NCI-H128 (cell line): ENCODE data around the gene GRB10.

Source experiments
- DNase-seq: peaks from one replicate; lab custom pipeline; 2025; ENCODE audit not compliant: unreplicated experiment; lab: John Stamatoyannopoulos, UW

The GRB10 gene

DNA sequence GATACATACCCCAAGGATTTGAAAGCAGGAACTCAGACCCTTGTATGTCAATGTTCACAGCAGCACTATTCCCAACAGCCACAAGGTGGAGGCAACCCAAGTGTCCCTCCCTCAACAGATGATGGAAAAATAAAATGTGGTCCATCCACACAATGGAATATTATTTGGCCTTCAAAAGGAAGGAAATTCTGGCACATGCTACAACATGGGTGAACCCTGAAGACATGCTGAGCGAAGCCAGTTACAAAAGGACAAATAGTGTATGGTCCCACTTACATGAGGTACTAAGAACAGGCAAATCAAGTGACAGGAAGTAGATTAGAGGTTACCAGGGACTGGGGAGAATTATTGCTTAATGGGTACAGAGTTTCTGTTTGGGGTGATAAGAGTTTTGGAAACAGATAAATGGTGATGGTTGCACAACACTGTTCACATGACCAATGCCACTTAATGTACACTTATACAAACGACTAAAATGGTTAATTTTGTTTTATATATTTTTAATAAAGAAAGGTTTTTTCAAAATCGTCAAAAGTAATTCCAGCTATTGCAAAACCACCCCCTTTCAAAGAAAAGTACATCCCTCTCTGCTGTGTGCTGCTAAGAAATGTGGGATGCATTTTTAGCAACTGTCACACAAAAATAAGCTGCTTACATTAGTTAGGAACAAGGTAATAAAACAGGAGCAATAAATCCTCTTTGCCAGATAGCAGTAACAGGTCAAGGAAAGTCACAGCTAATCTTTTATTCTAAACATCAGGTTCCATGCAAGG is 85.7 kb downstream of the GRB10 start:
- no peak for DNase-seq

DNA sequence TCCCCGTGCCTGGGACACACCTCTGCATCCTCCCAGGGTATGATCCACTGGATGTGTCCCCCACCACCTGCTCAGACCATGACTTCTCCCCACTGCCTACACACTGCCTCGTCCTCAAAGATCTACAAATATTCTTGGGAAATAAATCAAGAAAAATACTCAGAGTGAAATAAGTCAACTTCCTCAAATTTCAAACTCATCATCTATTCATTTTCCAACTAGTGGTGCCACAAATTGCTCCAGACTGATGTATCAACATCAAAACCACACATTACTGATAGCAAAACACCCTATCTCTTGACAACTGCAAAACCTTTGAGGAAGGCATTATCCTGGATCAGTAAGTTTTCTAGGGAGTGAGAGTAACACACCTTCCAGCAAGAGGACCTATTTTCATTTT is 87.7 kb downstream of the GRB10 start:
- no peak for DNase-seq

DNA sequence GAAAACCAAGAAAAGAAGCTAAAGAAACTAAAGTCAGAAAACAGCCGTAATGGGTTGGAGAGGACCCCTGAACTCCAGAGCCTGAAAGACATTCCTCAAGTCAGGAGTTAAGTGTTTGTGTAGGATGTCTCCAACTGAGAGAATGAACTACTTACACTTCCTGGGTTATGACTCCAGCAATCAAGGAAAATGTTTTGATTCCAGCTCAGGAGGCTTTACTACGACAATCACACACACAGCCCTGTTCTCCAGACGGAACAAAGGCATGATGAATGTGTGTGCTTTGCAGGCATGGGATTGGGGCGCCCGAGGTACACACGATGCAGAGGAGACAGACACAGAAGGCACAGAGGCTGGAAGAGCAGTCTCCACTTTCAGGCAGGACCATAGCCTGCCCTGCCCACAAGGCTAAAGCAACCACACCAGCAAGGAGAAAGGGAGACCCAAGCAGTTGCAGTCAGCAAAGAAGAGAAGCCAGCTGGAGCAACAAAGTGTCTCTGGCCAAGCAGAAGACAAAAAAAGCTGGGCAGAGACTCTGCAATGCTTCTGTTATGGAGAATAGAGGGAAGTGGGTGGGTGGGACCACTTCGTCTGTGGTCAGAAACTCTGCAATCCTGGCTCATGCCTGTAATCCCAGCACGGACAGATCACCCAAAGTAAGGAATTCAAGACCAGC is 89.1 kb downstream of the GRB10 start:
- no peak for DNase-seq

DNA sequence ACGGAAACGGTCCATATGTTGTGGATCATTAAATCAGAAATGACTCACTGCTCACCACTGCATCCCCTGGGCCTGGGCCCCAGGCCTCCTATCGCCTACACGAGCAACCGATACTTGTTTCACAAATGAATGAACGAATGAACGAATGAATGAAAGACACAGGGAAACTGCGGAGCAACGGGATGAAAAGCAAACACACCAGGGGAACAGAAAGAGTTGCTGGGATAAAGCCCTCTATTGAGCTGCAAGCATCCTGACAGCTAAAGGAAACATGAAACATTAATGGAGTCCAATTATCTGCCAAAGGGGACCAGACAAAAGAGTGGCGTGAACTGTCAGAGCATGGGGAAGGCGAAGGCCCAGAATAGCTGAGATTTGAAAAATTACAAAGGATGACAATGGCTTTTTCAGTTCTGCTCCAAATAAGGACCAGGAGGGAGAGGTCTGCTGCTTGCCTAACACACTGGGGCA is 92.1 kb downstream of the GRB10 start:
- no peak for DNase-seq

DNA sequence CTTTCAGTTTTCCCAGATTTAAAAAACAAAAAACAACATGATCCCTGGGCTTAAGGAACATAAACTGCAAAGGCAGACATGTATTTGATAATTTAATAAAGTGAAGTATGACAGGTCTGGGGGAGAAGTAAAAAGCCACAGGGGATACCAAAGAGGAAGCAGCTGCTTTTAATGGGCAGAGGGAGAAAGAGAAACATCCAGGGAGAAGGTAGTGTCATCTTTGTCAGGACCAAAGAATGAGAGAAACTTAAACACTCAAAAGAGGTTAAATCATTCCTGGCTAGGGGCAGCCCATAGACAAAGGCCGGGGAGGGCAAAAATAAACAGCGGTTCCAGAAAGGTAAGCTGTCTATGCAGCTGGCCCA is 94.5 kb downstream of the GRB10 start:
- no peak for DNase-seq

DNA sequence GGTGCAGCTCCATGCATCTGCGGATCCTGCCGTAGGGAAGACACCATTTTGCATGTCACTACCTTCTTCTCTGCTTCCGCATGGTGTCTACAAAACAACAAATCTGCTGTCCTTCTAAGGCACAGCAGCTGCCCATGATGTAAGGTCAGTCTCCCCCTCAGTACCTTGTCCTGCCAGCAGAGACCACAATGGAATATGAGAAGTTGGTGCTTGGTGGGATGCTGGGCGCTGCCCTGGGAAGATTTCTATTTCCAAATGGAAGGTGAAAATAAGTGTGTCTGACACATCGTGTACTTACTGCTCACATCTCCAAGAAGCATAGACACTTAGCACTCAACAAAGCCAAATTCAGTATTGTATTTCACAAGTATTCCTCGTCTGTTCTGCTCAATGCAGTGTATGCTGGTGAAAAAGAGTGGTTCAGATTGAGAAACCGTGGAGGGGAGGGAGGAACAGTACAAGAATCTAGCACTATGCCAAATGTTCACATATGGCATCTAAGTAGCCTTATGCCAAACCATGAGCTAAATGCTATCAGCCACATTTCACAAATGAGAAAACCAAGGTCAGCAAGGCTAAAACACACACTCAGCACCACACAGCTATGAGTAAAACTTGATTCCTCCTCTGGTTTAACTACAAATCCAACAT is 95.0 kb downstream of the GRB10 start:
- DNase-seq: no peak

DNA sequence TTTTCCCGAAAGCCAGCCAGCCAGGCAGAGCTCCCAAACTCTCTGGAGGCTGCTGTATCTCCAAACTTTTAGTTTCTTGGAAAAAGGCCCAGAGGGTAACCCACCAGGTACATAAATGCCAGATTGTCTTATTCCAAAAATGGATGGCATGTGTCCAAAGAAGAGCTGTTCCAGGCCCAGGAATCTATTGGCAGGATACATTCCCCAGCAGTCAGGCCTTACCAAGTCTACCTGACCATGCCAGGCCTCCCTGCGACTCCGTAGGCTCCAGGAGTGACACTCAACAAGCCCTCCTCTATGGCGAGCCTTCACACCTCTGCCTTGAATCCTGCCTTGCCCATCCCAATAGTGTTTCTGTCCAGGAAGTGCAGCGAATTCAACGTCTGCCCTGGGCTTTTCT is 95.6 kb downstream of the GRB10 start:
- no peak for DNase-seq

DNA sequence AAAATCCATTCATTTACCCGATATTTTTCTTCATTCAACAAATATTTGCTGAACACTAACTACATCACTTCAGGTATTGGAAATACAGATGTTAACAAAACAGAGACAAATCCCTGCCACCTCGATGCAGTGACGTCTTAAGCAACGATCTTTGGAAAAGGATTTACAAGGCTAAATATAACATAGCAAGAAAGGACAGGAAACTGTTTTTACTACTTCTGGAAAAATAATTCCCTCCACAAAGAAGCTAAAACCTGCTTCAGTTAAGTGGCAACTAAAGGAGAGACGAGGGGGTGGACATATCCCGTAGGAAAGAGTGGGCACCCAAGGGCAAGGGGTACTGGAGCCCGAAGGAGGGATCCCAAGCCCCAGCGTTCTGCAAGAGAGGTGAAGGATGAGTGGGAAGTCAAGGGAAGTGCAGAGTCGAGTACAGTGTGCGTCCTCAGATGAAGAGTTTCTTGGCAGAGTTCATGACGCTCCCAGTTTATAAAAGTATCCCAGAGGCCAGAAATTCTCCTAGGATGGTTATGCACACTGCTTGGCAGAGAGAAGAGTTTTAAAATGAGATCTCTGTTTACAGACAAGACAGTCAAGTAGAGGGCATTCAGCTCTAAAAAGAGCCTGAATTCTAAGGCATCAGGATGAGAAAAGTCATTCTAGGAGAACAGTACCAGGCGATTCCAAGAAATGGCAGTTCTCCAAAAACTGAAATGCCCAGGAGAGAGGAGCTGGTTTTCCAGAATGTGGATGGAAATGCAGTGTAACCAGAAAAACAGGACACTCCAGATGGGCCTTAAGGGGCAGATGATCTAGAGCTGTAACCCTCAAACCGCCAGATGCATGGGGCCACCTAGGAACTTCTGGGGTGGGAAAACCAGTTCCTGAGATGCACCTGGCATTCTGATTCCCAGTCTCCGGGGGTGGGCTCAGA is 97.3 kb downstream of the GRB10 start:
- no peak for DNase-seq

DNA sequence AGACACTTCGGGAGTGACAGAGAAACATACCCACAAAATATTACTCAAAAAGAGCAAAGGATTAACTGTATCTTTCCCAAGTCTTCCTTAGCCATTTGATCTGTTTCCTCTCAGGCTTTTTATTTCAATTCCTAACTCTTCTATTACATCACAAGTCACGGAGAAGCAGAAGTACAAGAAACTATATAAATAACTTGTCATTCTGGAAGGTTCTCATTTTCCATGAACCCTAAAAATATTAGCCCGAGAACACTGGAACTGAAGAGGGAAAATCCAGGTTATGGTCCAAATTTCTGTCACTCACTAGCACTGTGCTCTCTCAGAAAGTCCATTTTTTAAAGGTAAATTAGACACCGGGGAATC is 98.0 kb downstream of the GRB10 start:
- no peak for DNase-seq

DNA sequence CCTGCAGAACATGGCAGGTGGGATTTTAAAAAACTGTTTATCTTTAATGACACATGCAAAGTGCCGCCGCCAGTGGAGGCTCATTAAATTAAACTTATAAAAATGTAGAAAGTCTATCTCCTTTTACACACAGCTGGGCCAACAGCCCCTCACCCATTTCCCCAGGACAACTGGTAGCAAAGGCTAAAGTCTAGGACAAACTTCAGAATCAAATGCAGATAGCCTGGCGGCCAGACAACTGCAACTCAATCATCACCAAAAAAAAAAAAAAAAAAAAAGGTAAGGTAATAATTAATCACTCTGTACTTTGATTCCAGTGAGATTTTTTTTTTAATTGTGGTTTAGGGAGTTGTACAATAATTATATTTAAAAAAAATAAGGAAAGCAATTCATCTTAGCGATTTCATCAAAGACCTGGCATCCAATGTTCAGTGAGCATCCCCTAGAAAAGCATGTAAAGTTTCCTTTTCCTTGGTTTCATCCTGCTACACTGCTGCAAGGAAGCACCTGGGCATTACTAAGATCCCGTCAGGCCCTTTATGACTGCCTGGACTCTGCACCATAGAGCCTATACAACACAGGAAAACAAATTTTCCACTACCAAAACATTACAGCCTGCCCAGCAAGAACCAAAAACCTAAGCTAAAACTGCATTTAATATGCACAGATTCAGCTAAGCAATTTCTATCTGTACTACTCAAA is 98.5 kb downstream of the GRB10 start:
- DNase-seq: no peak

DNA sequence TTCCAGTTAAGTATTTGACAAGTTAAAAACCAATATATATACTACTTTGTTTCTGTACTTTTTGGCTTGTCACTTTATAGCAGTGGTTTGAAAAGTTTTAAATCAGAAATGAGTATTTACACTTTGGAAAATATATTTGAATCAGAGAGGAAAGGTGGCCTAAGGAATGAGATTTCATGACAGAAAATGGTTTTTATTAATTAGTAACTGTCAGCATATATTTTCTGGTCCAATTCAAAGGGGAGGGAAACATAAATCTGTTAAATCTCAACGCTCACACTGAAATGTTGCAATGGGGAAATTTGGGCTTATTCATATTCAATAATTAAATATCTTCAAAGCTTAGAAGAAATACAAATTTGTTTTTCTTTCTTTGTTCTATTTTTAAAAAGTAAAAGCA is 100.1 kb downstream of the GRB10 start:
- no peak for DNase-seq

DNA sequence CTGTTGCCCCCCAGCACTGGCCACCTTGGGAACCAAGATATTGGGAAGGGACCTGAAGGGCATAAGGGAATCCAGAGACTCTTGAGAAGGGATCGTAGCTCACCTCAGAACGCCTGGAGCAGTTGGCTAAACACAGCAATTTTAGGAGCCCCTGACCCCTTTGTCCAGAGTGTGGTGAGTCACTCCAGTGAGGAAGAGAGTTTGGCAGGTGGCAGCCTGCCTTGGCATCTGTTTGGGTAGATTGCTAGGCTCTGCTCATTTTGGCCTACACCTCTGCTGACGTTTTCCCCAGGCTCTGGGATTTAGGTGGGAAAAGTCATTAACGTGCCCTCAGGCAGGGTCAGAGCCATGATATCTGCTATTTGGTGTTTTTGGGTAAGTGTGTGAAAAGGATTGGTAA is 100.6 kb downstream of the GRB10 start:
- DNase-seq: no peak

DNA sequence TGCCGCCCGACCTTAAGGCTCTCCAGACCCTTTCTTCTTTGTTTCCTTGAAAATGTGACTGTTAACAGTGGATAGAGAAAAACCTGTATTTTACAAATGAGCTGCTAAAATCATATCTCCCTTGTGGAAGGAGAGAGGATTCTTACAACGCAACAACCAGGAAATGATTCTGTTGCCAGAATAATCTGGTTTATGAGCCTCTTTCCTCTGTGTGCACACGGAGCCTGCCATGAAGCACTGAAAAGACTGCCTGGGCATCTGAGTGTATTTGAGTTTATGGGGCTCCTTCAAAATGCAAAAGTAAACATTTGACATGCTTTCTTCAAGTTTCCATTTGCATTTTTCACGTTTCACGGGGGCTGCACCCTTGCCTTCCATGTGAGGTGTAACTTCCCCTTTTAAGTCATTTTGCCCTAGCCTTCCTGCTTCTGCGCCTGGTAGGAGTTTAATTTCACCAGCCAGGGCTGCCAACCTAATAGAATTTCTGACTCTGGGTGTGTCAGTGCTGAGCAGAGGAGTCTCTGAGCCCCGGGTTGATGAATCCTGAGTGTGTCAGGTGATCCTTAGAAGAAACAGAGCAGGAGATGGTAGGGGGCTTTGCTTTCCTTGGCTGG is 101.2 kb downstream of the GRB10 start:
- DNase-seq: no peak

DNA sequence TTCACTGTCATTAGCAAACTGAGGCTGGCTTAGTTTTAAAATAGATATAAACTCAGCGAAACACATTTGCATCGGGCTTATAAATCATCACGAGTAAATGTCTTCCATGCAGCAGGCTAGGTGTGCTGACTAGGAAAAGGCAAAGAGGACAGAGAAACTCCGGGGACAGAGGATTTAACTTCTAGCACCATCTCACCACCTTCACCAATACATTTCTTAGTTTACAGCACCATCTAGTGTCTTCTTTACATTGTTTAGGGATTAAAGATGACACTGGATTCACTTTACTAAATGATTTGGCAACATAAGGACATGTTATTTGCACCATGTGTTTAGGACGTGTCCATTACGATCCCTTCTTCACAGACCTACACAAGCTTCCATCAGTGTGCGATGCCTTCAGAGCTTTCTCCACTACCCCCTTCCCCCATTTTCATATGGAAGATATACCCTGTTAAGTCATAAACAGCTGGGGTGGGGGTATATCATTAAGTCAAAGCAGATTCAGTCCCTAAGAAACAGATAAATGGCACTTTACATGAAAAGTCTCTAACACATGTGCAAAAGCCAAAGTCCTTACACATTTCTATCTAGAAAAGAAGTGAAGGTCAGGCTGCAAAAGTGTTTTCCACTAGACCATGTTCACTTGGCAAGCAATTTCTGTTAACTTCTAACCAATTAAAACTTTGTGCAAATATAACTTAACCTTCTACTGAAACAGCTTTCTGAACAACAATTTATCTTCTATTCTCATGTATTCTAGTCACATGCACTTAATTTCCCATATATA is 103.3 kb downstream of the GRB10 start:
- peak; percentile 10 for DNase-seq

DNA sequence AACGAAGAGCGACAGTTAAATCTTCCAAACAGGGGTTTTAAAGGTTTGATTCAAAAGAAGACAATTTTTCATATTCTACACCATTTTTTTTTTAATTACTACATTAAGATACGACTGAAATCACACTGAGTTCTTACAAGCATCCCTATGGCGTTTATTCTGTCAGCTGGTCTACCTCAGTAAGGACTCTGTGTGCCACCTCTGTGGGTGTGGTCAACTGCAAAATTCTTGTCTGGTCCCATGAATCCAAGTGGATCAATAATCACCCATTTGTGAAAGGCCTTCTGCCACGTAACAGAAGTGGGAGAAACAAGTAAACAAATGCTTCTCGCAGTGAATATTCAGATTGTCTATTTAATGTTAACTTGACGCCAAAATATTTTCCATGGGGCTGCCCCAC is 104.1 kb downstream of the GRB10 start:
- DNase-seq: no peak

DNA sequence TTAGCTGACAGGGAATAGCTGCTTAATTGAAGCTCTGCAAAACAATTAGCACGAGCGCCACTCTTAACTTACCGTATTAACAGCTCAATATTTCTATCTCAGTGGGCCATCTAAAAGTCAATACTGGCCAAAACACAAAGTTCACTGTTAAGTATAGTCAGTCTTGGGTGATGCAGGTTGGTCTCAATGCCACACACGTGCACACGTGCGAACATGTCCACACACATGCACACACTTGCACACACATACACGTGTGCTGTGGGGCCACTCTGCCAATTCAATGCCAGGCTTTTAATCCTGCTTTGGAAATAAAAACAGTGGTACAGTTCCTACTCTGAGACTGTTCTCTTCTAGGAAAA is 105.1 kb downstream of the GRB10 start:
- DNase-seq: no peak

DNA sequence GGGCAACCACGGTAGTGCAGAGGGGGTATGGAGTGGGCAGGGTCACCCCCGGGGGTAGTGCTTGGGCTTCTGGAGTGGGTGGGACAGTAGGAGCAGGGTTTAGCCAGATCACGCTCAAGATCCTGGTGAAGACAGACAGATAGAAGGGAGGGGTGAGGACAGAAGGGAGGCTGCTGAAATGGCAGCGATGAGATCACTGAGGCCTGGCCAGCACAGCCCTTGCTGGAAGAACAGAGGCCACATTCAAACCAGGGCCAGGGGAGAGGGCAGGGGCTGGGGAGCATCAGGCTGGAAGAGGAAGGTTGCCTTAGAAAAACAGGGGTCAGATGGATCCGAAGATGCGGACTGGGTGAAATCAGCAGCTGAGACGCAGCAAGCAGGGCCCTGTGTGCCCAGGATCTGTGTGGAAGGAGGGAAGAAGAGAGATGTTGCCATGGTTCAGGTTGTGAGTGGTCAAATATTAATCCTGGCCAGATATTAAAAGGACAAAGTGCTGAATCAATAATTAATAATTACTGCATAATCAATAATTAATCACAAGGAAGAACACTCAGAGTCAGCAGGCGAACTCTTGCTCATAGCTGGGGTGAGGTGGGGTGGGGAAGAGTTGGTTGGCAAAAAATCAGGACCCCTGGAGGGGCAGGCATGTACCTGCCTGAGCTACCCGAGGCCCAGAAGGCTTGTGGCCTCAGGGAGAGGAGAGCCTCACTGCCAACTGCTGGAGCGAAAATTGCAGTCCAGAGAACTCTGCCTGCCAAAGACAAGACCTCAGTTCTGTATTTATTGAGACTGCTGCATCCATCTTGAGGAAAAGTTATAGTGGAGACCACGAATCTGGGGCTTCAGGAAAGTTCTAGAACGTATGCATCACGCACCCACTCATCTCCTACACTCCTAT is 105.7 kb downstream of the GRB10 start:
- no peak for DNase-seq

DNA sequence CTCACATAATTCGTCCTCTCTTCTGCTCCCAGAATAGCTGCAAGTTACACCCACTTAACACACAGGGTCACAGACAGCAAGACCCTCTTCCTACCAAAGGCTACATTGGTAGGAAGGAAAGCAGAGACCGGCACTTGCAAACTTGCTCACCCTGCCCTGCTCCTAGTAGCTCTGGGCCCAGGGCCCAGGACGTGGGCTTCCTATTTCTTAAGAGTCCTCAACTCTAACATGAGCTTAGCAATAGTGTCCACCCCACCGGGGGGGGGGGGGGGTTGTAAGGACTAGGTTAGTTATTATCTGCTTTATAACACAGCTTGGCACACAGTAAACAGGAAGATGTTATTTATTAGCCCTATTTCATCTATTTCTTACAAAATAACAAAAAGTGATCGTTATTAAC is 106.6 kb downstream of the GRB10 start:
- no peak for DNase-seq
